ENCODE data around the gene C19orf85.

The C19orf85 gene

DNA sequence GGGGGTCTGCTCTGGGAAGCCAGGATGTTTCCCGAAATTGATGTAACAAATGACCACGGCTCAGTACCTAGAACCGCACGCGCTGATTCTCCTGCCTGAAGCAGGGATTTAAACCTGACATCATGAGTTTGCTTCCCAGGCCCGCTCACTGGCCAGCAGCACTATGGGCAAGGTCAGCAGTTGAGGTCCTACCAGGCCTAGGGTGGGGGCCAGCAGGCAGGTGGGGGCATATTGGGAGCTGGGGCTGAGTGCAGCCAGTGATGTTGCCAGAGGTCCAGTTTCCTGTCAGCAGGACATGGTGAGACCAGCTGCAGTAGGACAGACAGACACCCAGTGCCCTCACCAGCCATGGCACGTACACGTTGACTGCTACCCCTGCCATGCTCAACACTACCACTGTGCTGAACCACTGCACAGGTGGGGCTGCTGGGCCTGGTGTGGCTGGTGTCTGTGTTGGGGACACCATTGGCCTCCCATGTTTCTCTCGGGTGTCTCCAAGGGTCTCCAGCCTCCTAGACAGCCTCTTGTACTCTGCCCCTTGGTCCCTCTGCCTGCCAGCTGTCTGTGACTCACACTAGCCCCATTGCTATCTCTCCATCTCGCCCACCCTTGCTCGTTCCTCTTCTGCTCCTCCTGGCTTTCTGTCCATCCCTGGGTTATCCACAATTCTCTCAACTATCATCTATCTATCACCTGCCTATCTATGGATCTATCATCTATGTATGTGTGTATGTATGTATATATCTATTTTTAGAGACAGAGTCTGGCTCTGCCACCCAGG is 1.1 kb upstream of the C19orf85 start:
- Histone ChIP-seq H3K9me3 (ENCODE audit: control insufficient read depth, low read length) (no peaks in the 10 kb centered on the region), H3K36me3 (ENCODE audit: control insufficient read depth, insufficient read depth, low read length) (no peaks in the 10 kb centered on the region), H3K9ac (no peak overlapping the region), H3K4me1 (peaks cover 6% of the 10 kb centered on the region), H3K4me2 (ENCODE audit: low read length) (no peak overlapping the region), H2AFZ (no peak overlapping the region), H3K27ac (no peak overlapping the region), H3K27me3 (ENCODE audit: control insufficient read depth, insufficient read depth, low read length) (no peaks in the 10 kb centered on the region), H3K4me3 (ENCODE audit: low read depth, low read length) (no peak overlapping the region), H3K79me2 (no peaks in the 10 kb centered on the region)
- TF ChIP-seq, protein P1, sequence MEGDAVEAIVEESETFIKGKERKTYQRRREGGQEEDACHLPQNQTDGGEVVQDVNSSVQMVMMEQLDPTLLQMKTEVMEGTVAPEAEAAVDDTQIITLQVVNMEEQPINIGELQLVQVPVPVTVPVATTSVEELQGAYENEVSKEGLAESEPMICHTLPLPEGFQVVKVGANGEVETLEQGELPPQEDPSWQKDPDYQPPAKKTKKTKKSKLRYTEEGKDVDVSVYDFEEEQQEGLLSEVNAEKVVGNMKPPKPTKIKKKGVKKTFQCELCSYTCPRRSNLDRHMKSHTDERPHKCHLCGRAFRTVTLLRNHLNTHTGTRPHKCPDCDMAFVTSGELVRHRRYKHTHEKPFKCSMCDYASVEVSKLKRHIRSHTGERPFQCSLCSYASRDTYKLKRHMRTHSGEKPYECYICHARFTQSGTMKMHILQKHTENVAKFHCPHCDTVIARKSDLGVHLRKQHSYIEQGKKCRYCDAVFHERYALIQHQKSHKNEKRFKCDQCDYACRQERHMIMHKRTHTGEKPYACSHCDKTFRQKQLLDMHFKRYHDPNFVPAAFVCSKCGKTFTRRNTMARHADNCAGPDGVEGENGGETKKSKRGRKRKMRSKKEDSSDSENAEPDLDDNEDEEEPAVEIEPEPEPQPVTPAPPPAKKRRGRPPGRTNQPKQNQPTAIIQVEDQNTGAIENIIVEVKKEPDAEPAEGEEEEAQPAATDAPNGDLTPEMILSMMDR (IDR thresholded peaks at IDR 0.05), result no peak

- Histone ChIP-seq H3K4me2 (ENCODE audit: low read length) (no peak overlapping the region), H3K9ac (no peak overlapping the region), H2AFZ (no peak overlapping the region), H3K36me3 (ENCODE audit: control insufficient read depth, insufficient read depth, low read length) (no peaks in the 10 kb centered on the region), H3K4me1 (peaks cover 10% of the 10 kb centered on the region), H3K79me2 (no peaks in the 10 kb centered on the region), H3K27ac (no peak overlapping the region), H3K27me3 (ENCODE audit: control insufficient read depth, insufficient read depth, low read length) (no peaks in the 10 kb centered on the region), H3K9me3 (ENCODE audit: control insufficient read depth, low read length) (no peaks in the 10 kb centered on the region), H3K4me3 (ENCODE audit: low read depth, low read length) (no peak overlapping the region)
- TF ChIP-seq, protein P1 (IDR thresholded peaks at IDR 0.05), result no peak
Measured at GRCh38 chr19:55464039-55464661, 401 bp downstream of the C19orf85 start.

DNA sequence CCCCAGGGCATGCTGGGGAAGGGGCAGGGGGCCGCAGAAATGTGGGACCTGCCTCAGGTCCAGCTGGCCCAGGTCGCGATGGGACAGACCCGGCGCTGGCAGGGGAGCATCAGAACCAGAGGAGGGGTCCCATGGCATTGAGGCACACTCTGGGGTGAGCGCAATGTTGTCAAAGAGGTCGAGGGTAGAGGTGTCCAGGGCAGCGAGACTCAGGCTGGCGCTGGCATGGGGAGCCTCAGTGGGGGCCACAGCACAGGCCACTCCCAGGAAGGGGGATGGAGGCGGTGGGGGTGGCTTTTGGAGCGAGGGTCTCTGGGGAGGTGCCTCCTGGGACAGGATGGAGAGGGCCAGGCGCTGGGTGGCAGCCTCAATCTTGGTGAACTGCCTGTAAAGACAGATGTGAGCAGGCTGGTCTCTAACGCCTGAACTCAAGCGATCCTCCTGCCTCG is 944 bp downstream of the C19orf85 start:
- Histone ChIP-seq H3K9me3 (ENCODE audit: control insufficient read depth, low read length) (no peaks in the 10 kb centered on the region), H3K27ac (no peak overlapping the region), H3K9ac (no peak overlapping the region), H3K4me1 (peaks cover 10% of the 10 kb centered on the region), H2AFZ (no peak overlapping the region), H3K4me3 (ENCODE audit: low read depth, low read length) (no peak overlapping the region), H3K27me3 (ENCODE audit: control insufficient read depth, insufficient read depth, low read length) (no peaks in the 10 kb centered on the region), H3K4me2 (ENCODE audit: low read length) (no peak overlapping the region), H3K36me3 (ENCODE audit: control insufficient read depth, insufficient read depth, low read length) (no peaks in the 10 kb centered on the region), H3K79me2 (no peaks in the 10 kb centered on the region)
- TF ChIP-seq, protein P1 (IDR thresholded peaks at IDR 0.05), result no peak

DNA sequence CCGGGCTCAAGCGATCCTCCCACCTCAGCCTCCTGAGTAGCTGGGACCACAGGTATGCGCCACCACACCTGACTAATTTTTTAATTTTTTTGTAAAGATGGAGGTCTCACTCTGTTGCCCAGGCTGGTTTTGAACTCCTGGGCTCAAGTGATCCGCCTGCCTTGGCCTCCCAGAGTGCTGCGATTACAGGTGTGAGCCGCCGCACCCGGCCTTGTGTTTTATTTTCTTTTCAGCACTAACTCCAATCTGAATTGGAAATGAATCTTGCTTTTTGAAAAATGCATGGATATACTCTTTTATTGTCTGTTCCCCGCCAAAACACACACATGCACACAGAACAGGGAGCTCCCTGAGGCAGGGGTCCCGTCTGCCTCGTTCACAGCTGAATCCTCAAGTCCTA is 1.8 kb downstream of the C19orf85 start:
- Histone ChIP-seq H3K27ac (no peak overlapping the region), H3K9ac (no peak overlapping the region), H3K4me2 (ENCODE audit: low read length) (no peak overlapping the region), H3K4me3 (ENCODE audit: low read depth, low read length) (no peak overlapping the region), H2AFZ (no peak overlapping the region), H3K27me3 (ENCODE audit: control insufficient read depth, insufficient read depth, low read length) (no peaks in the 10 kb centered on the region), H3K79me2 (no peaks in the 10 kb centered on the region), H3K9me3 (ENCODE audit: control insufficient read depth, low read length) (no peaks in the 10 kb centered on the region), H3K36me3 (ENCODE audit: control insufficient read depth, insufficient read depth, low read length) (no peaks in the 10 kb centered on the region), H3K4me1 (peaks cover 7% of the 10 kb centered on the region)
- TF ChIP-seq, protein P1 (IDR thresholded peaks at IDR 0.05), result no peak
